GM23248 (cell line): ENCODE data around the gene SMC1A.

Source experiments
- EZH2 ChIP-seq: fragments of 200-600 bp; sonication (generic); IDR thresholded peaks from 2 replicates; pipeline ENCODE4 v1.6.1; 2018; ENCODE audit warnings: antibody characterized with exemption, mild to moderate bottlenecking; ENCODE audit not compliant: insufficient read depth, poor library complexity, severe bottlenecking
- EZH2phosphoT487 ChIP-seq: fragments of 200-600 bp; sonication (generic); IDR thresholded peaks from 2 replicates; pipeline ENCODE4 v1.6.1; 2018; ENCODE audit warnings: antibody characterized with exemption, moderate library complexity, mild to moderate bottlenecking, low read depth; ENCODE audit not compliant: insufficient read depth

DNA sequence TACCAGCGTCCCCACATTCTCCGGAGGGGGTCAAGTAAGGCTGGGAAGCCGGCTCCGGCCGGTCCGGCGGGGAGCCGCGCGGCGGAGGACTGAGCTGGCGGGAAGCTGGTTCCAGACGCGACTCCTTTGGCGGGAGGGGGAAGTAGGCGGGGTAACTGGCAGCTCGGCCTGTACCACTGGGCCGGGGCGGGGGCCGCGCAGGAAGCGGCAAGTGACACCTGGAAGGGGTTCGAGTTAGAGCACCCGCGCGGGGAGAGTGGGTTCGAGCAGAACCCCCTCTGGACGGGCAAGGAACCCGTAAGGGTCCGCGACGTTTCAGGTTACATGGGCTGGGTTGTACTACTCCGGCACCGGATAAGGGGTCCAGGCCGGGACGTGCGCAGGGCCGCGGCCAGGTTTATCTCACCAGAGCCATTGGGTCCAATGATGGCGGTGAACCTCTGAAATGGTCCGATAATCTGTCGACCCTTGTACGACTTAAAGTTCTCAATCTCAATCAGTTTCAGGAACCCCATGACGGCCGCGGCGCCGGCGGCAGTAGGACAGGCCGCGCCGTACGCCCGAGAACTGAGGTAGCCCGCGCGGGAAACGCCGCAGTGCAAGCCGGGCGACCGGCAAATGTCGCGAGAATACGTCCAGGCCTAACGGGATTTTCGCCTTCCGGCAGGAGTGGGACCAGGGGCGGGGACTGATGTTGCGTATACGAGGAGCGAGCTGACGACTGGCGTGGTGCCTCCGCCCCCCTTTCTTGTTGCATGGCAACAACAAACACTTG, at the start of gene SMC1A:
- TF ChIP-seq EZH2 (no peak), EZH2phosphoT487 (no peak)
